ENCODE data around the gene S100A14.

The S100A14 gene

DNA sequence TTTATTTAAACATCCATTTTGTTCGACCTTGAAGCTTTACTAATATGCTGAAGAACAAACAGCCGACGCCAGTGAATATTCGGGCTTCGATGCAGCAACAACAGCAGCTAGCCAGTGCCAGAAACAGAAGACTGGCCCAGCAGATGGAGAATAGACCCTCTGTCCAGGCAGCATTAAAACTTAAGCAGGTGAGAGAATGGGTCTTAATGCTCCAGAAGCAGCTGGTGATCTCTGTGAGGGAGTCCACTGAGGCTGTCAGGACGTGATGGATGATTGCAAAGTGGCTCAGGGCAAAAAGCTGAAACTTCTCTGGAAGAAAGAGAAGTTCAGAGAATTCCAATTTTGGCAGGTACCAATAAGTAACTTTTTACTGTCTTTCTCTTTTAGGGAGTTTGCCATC, 22.1 kb upstream of the S100A14 start:
- DNase-seq (ENCODE audit: low read depth) = no peak

- no peak for DNase-seq (ENCODE audit: low read depth)
Observed at GRCh38 chr1:153636312-153636711, 20.2 kb upstream of the S100A14 start.

DNA sequence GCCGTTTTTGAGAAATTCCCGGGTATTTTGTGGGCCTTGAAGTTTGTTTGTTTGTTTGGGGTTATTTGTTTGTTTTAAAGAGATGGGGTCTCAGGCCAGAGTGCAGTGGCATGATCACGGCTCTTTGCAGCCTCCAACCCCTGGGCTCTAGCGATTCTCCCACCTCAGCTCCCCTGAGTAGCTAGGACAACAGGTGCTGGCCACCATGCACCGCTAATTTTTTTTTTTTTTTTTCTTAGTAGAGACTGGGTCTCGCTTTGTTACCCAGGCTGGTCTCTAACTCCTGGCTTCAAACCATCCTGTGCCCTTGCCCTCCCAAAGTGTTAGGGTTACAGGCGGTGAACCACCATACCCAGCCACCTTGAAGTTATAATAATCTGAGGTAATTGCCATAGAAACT, 19.7 kb upstream of the S100A14 start:
- no peak for DNase-seq (ENCODE audit: low read depth)

DNA sequence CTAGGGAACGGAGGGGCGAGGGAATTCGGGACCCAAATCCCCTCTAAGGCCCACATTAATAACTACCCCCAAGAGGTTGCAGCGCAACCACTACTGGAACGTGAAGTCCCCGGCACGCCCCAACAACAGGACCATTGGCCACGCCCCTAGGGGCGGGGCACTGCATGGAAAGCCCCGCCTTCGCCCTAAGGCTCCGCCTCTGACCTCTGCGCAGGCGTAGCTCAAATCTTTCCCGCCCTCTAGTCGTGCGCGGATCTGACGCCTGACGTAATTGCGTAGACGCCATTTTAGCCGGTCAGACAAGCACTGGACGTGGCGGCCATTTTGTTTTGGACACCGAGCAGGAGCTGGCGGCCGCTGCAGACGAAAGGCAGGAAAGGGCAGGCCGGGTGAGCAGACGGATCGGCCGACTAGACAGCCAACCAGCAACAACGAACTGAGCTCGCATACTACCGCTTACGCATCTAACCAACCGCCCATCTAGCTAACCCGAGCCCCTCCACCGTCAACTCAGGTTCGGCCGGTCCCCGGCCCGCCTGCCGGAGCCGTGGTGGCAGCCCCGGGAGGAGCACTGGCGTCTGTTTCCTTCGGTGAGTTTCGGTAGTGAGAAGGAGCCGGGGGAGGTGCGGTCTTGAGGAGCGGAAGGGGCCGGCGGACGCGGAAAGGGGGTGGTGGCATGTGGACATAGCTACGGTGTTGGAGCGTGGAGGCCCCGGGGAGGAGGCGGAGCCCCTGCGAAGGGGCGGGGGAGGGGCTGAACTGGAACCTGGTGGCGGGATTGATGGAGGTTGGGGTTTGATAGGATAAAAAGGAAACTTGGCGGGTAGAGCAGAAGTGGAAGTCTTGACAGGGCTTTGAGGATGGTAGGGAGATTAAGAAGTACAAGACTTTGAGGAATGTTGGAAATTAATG, 17.9 kb upstream of the S100A14 start, which contains the start of gene CHTOP:
Gene CHTOP (plus strand): TSS at position 313 of the 912 bp plus-strand sequence. CDS start 2,523 bp downstream, outside the sequence.
- DNase-seq (ENCODE audit: low read depth) = peak; percentile 94

GRCh38 chr1:153633161-153633753, 17.1 kb upstream of the S100A14 start:
- no peak for DNase-seq (ENCODE audit: low read depth)

DNA sequence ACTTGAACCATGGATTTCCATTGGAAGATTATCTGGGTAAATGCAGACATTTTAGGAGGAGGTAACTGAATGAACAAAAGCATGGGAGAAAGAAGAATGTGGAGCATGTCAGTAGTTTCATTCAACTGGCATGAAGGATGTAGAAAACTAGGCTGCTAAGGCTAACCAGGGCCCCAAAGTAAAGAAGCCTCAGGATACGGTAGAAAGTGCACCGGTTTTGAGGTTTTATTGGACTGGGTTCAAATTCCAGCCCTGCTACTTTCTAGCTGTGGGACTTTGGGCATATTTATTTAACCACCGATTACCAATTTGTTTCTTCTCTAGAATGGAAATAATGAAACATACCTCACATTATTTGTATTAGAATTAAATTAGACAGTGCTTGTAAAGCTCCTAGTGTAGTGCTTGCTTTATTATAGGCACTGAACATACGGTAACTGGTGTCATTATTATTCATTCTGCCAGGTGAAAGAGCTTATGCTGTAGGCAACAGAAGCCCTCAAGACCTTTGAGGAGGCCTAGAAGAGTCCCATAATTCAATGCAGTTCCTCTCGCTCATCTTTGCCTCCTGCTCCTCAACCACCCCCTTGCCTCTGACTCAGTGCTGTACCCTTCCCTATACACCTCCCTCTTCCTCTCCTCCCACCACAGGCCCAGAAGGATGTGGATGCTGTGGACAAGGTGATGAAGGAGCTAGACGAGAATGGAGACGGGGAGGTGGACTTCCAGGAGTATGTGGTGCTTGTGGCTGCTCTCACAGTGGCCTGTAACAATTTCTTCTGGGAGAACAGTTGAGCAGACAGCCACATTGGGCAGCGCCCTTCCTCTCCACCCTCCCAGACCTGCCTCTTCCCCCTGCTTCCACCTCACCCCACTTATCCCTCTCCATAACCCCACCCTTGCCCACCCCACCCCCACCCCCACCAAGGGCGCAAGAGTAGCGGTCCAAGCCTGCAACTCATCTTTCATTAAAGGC, 15.2 kb upstream of the S100A14 start:
- DNase-seq (ENCODE audit: low read depth) = no peak

- no peak for DNase-seq (ENCODE audit: low read depth)
Observed at GRCh38 chr1:153630384-153630783, 14.3 kb upstream of the S100A14 start.

- DNase-seq (ENCODE audit: low read depth) = no peak
Observed at GRCh38 chr1:153629971-153630370, 13.8 kb upstream of the S100A14 start.

- no peak for DNase-seq (ENCODE audit: low read depth)
Observed at GRCh38 chr1:153629343-153629665, 13.2 kb upstream of the S100A14 start.

GRCh38 chr1:153628638-153629342, 12.7 kb upstream of the S100A14 start:
- no peak for DNase-seq (ENCODE audit: low read depth)

DNA sequence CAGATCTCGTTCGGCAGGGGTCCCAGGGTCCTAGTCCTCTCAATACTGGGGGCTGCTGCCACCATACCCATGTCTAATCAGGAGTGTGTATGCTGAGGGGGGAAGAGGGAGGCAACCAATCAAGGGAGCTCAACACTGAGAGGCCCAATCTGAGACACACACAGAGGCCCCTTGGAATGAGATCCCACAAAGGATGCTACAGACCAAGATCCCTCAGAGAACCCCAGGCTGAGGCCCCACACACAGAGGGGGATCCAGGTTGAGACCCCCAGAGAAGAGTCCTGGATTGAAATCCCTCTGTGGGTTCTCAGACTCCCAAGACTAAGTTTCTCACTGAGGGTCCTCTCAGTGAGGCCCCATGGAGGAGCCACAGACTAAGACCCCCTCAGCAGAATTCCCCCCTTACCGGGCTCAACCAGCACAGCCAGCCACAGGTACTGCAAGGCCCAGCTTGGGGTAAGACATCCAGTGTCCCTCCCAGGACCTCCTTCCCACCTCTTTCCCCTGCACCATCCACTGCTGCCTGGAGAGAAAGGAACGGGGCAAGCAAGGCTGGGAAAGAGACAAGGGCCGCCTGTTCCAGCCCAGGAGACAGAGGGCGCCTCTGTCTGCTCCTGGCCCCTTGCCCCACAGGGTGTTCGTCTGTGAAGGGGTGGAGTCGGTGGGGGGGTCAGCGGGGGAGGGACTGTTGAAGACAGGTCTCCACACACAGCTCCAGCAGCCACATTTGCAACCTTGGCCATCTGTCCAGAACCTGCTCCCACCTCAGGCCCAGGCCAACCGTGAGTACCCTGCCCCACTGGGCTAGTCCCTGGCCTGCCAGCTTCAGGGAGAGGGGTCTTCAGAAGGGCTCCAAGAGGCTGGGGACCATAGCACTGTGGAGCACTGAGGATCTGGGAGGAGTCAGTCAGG, 11.8 kb upstream of the S100A14 start, which contains the start of gene S100A1:
Gene S100A1 (plus strand): TSS at position 720 of the 912 bp plus-strand sequence. CDS start 2,088 bp downstream, outside the sequence.
- DNase-seq (ENCODE audit: low read depth) = no peak

- no peak for DNase-seq (ENCODE audit: low read depth)
Observed at GRCh38 chr1:153626904-153627714, 11.0 kb upstream of the S100A14 start, which contains the start of gene S100A13. Gene S100A13 (minus strand): TSS chr1:153627505. CDS start chr1:153626472, 1,033 bp downstream.

GRCh38 chr1:153626477-153626903, 10.4 kb upstream of the S100A14 start:
- no peak for DNase-seq (ENCODE audit: low read depth)

GRCh38 chr1:153624965-153625611, 9.0 kb upstream of the S100A14 start:
- no peak for DNase-seq (ENCODE audit: low read depth)

GRCh38 chr1:153623101-153623500, 7.0 kb upstream of the S100A14 start:
- DNase-seq (ENCODE audit: low read depth) = no peak

DNA sequence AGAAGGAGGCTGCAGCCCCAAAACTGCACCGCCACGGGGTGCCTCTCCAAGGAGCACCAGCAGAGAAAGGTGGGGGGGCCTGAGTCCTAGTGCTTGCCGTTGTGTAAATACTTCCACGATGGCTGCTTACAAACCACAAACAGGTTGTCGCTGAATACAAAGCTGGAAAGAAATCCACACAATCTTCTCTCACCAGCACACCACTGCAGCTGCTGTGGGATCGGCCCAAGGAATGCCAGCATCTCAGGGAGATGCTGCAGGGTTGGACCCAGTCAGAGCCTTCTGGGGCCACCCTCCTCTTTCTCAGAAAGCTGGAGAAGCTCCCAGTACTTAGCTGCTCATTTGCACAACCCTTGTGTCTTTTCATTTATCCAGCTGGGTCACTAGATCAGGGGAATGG, 3.0 kb upstream of the S100A14 start:
- no peak for DNase-seq (ENCODE audit: low read depth)

- DNase-seq (ENCODE audit: low read depth) = no peak
Observed at GRCh38 chr1:153617663-153618062, 1.5 kb upstream of the S100A14 start.

DNA sequence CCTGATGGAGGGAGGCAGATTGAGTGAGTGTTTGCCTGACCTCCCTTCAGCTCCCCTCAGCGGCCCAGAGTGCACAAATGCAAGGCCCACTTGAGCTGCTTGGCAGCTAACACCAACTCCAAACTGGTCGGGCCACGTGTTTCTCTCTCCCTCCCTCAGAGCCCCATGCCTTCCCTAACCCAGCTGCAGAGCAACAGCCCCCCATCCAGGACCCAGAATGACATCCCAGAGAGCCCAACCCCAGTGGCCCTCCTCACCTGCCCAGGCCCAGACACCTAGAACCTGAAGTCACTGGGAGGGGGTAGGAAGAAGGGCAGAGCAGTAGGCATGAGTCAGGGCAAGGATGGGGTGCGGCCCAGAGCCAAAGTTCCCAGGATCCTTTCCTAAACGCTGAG, 789 bp upstream of the S100A14 start:
- DNase-seq (ENCODE audit: low read depth) = no peak

DNA sequence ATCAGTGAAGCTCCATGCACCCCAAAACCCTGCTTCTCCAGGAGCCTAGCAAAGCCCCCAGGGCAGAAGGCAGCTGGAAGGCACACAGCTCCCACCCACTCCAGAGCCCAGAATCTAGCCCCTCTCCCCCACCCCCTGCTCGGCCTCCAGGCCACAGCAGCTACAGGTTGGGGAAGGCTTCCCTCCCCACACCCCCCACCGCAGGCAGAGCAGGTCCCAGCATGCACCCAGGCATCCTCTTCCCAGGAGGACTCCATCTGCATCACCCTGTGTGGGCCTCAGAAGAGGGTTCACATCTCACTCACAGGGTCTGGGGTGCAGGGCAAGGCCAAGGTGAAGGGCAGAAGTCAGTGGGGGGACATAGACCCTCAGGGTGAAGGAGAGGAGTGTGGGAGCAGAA, 719 bp downstream of the S100A14 start:
- DNase-seq (ENCODE audit: low read depth) = no peak
